Psoas muscle (tissue), 8 donors: ENCODE measurements around the gene TADA2B. TPM values are rescaled to one million over a fixed set of nuclear protein-coding genes. Genes with fewer than 3 reads are reported as not detected.

Experiments used
- ATAC-seq, 4 donors: fragments of 200-7000 bp; cut with Tn5 transposase; one replicate each; pipeline ENCODE4 v1.9.1; 2020; ENCODE audit warnings: moderate library complexity in 3 of 4, mild to moderate bottlenecking in 2 of 4
- DNase-seq, 2 donors: peaks; one replicate each; pipeline ENCODE4 v3.0.0-alpha.2; 2020
- H3K27ac ChIP-seq: fragments of 200-600 bp; one replicate; pipeline ENCODE4 v1.8.0; 2022
- H3K27me3 ChIP-seq, 3 donors: fragments of 200-600 bp in 1 of 3; one replicate each; pipeline versions ENCODE4 v1.6.1 to v1.8.0; 2013 to 2022; ENCODE audit warnings: low read length in 2 of 3, mild to moderate bottlenecking in 2 of 3, moderate library complexity in 1 of 3; ENCODE audit not compliant: insufficient read depth in 3 of 3
- H3K36me3 ChIP-seq, 2 donors: fragments of 200-600 bp in 1 of 2; one replicate each; pipeline versions ENCODE4 v1.6.1 to v1.8.0; 2013 to 2022; ENCODE audit warnings: low read depth in 1 of 2, mild to moderate bottlenecking in 1 of 2, moderate library complexity in 1 of 2; ENCODE audit not compliant: insufficient read depth in 1 of 2
- H3K4me1 ChIP-seq: fragments of 200-600 bp; one replicate; pipeline ENCODE4 v1.8.0; 2022
- H3K4me3 ChIP-seq: fragments of 200-600 bp; one replicate; pipeline ENCODE4 v1.8.0; 2022; ENCODE audit warnings: mild to moderate bottlenecking
- H3K9me3 ChIP-seq: fragments of 200-600 bp; one replicate; pipeline ENCODE4 v1.8.0; 2022
- WGBS, 3 donors: extraction: QIAGEN DNeasy Blood & Tissue Kit; methylation state at CpG; one replicate each; pipeline versions ENCODE4 v1.1.6 to v1.1.7; 2013; 5-methylcytosine and 5-hydroxymethylcytosine counted together
- intact Hi-C, 2 donors: fragments of 100-400 bp; cut with DNase I; formaldehyde crosslinking; loops; one replicate each; pipeline versions ENCODE4 v1.11.0 to v1.14.2; 2022
- polyA plus RNA-seq, 3 donors: library from polyadenylated mRNA; stranded (reverse); fragments of 200-250 nt; gene quantifications; one replicate each; pipeline ENCODE4 v1.2.3, GENCODE V29; 2013
- total RNA-seq, 4 donors: library from RNA; stranded (reverse); fragmentation: NEBNext Ultra II Directional in 2 of 4; extraction: Animal tissue kit (Norgen Biotek cat#: 25700) in 2 of 4; gene quantifications; one replicate each; pipeline versions ENCODE4 v1.2.1 to v1.2.4, GENCODE V29; 2021 to 2023
- TF ChIP-seq, protein P1 (sequence below): fragments of 200-600 bp; IDR thresholded peaks from one replicate; pipeline ENCODE4 v1.8.0; 2022; ENCODE audit warnings: antibody characterized with exemption
- donor health status: healthy with polysubstance abuse.
- donor health status: DM: no; HTN: no; CAD: no; lungs with moderate emphysema.
- donor health status: Bipolar disorder and iron deficiency.
- donor health status: healthy.
- donor health status: DM: yes; HTN: yes; CAD: no.
- donor health status: DM: no; HTN: no; CAD: no.
- donor health status: DM: no; HTN: no; CAD: no.
- donor health status: DM: yes; HTN: yes; CAD: no.

Gene TADA2B
- total and polyA plus RNA-seq, 7 donors = 21.0 to 70.3 (median 47.0) TPM

DNA sequence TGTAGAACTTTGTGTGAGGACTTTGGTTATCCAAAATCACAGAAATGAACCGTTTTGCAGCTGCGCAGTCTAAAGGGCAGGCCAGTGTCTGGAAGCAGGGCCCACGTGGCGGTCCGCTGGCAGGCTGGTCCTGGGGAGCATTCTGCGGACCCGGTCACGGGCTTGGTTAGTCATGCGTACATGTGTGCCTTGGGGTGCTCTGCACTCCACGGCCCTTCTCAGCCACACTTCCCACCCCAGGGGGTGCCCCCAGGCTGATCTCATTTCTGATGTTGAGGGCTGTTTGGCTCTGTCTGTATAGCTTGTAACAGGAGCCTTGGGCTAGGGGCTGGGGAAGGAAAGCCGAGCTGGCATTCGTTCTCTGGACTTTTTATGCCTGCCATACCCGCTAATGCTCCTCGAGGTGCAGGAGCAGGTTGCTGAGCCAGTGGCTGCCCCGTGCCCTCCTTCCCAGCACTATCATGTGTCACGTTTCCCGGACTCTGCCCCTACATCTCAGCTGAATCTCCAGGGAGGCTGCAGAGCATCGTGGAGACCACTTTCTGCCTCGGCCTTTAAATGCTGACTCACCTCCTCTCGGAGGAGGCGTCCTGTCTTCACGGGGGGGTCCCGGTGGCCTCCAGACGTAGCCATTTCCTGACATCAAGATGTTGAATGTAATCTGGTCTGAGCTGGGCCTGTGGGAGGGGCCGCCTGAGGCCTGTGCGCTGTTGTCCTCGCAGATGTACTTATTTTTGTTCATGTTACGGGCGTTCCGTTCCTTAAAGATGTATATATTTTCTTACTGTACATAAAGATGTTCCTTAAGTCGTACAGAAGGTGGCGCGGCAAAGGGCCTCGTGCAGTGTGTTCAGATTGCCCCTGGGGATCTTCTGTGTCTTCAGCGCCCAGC is 11.4 kb upstream of the TADA2B start:
- Histone ChIP-seq H3K9me3 (no peaks in the 10 kb centered on the region), H3K27ac (no peak overlapping the region), H3K36me3 (peaks cover 4 to 36% of the 10 kb centered on the region in 2 donors), H3K4me3 (no peak overlapping the region), H3K27me3 (no peaks in the 10 kb centered on the region), H3K4me1 (no peaks in the 10 kb centered on the region)
- ATAC-seq = no peak
- WGBS, 3 donors = 78 to 82% (median 79%) methylated on average over 35 of the region's 35 CpGs
- intact Hi-C loops = no loop called here
- TF ChIP-seq, protein P1, sequence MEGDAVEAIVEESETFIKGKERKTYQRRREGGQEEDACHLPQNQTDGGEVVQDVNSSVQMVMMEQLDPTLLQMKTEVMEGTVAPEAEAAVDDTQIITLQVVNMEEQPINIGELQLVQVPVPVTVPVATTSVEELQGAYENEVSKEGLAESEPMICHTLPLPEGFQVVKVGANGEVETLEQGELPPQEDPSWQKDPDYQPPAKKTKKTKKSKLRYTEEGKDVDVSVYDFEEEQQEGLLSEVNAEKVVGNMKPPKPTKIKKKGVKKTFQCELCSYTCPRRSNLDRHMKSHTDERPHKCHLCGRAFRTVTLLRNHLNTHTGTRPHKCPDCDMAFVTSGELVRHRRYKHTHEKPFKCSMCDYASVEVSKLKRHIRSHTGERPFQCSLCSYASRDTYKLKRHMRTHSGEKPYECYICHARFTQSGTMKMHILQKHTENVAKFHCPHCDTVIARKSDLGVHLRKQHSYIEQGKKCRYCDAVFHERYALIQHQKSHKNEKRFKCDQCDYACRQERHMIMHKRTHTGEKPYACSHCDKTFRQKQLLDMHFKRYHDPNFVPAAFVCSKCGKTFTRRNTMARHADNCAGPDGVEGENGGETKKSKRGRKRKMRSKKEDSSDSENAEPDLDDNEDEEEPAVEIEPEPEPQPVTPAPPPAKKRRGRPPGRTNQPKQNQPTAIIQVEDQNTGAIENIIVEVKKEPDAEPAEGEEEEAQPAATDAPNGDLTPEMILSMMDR = no peak
- peak in 1 of 2 donors; percentile 39 for DNase-seq

DNA sequence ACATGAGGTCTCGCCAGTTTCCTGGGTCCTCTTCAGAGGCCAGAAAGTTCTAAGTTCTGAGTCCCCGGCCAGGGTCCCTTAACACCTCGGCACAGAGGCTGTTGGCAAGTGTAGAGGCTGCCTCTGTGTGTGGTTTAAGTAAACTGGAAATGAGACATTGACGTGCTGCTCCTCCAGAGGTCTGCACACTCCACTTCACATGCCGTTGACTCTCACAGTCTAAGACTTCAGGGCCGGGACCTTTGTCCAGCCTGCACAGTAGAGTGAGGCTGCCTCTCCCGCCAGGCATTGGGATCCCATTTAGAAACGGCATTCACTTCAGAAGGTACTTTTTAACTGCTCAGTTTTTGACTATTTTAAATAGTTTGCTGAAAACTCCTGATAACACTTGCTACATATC is 10.6 kb upstream of the TADA2B start:
- no peak for ATAC-seq
- H3K9me3 ChIP-seq = no peaks in the 10 kb centered on the region
- H3K4me1 ChIP-seq = no peaks in the 10 kb centered on the region
- H3K27me3 ChIP-seq = no peaks in the 10 kb centered on the region
- no peak overlapping the region for H3K4me3 ChIP-seq
- no peak overlapping the region for H3K27ac ChIP-seq
- TF ChIP-seq, protein P1 = no peak
- peaks cover 4 to 34% of the 10 kb centered on the region in 2 donors for H3K36me3 ChIP-seq
- intact Hi-C loops = no loop called here
- DNase-seq = peak in 1 of 2 donors; percentile 23
- 87 to 91% (median 90%) methylated on average over 8 of the region's 8 CpGs for WGBS, 3 donors

DNA sequence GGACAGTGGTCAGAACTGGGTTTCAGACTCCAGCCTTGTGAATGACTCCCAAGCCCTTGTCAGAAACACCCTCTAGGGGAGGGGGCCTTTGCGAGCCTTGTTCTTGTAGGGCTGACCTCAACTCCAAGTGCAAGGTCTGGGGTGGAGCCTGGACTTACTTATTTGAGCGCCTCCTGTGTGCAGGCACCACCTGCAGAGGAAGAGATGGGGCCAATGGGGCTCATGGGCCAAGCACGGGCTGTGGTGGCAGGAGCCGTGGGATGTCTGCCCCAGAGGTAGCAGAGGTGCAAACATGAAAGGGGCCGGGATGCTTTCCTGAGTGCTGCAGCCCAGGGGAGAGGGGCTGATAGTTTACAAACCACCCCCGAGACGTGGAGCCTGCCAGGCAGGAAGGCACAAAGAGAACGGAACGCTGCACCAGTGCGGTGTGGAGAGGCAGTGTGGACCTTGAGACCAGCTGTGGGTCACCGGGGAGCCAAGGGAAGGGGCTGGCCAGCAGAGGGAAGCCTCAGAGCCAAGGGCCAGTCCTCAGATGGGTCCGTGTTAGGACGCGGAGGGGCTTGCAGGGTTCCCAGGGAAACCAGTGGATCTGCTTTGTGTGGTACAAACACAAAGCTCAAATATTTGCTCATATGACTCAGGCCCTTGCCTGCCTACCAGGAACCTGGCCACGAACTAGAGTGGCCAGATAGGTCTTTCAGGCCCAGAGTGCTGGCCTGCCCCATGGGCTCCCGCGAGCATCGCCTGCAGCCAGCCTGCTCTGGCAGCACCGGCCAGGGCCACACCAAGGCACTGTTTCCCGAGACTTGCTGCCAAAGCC is 8.7 kb upstream of the TADA2B start:
- ATAC-seq = peak in 2 of 4 donors; percentile 37 to 43
- DNase-seq = peak in 1 of 2 donors; percentile 44
- Histone ChIP-seq H3K36me3 (peaks cover 4 to 34% of the 10 kb centered on the region in 2 donors), H3K4me1 (no peaks in the 10 kb centered on the region), H3K9me3 (no peaks in the 10 kb centered on the region), H3K27me3 (no peaks in the 10 kb centered on the region), H3K4me3 (no peak overlapping the region), H3K27ac (no peak overlapping the region)
- TF ChIP-seq, protein P1 = no peak
- intact Hi-C loops = no loop called here
- WGBS, 3 donors = 56 to 65% (median 59%) methylated on average over 20 of the region's 20 CpGs

DNA sequence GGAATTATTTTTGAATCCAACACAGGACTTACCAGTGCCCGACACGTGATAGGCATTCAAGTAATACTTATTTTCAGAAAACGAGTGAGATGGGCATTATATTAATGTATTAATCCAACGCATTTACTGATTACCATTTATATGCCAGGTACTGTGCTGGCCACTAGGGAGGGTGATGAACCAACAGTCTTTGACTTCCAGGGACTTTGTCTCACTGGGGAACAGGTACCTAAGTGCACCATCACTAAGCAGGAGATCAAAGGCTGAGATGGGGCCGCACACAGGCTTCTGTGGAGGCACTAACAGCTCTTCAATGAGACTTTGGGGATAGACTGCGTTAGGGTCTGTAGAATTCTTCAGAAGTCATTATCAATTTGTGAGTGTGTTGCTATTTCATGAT is 5.7 kb upstream of the TADA2B start:
- ATAC-seq = no peak
- Histone ChIP-seq H3K36me3 (peaks cover 0 to 4% of the 10 kb centered on the region in 2 donors), H3K9me3 (no peaks in the 10 kb centered on the region), H3K27me3 (no peaks in the 10 kb centered on the region), H3K4me1 (peaks cover 12% of the 10 kb centered on the region), H3K4me3 (no peak overlapping the region), H3K27ac (no peak overlapping the region)
- TF ChIP-seq, protein P1 = no peak
- intact Hi-C loops = no loop called here
- 65 to 78% (median 71%) methylated on average over 6 of the region's 6 CpGs for WGBS, 3 donors
- DNase-seq = no peak
